Ovary (tissue), 3 donors: ENCODE measurements around the gene CXCL17.

Source experiments
- CTCF ChIP-seq, 3 donors: fragments of 450-650 bp in 2 of 3; fragments of 200-600 bp in 1 of 3; IDR thresholded peaks; one replicate each; pipeline versions ENCODE4 v1.5.1 to v1.8.0; 2016 to 2022; ENCODE audit warnings: antibody characterized with exemption in 3 of 3, mild to moderate bottlenecking in 1 of 3
- EP300 ChIP-seq: sonication (generic); formaldehyde crosslinking; IDR thresholded peaks from one replicate; pipeline ENCODE4 v1.6.1; 2017; ENCODE audit warnings: antibody characterized with exemption
- POLR2A ChIP-seq: fragments of 450-650 bp; IDR thresholded peaks from one replicate; pipeline ENCODE4 v1.6.1; 2017; ENCODE audit warnings: antibody characterized with exemption, mild to moderate bottlenecking, moderate library complexity
- donor health status: DM: no; HTN: no; CAD: no.

- TF ChIP-seq CTCF (IDR thresholded peaks at IDR 0.05) = no peak
- no peak for TF ChIP-seq POLR2A
- no peak for TF ChIP-seq EP300
Measured at GRCh38 chr19:42431486-42431885, 11.3 kb downstream of the CXCL17 start.
